A549 (cell line): ENCODE data around the gene PRAME. TPM values are rescaled to one million over a fixed set of nuclear protein-coding genes. Genes with fewer than 3 reads are reported as not detected.

Experiments used
- ATAC-seq, 2 experiments: fragments of 200-7000 bp in 1 of 2; fragments of >200 bp in 1 of 2; cut with Nextera tagmentation in 1 of 2; cut with Tn5 transposase in 1 of 2; 3 replicates each; pipeline versions ENCODE4 v1.8.0 to v1.9.1; 2018 to 2020; ENCODE audit warnings: mild to moderate bottlenecking in 1 of 2, moderate library complexity in 1 of 2
- CTCF ChIA-PET: fragments of 300-600 bp; sonication (Branson Sonifier 250); formaldehyde crosslinking; extraction: SDS; loops from one replicate; lab custom pipeline; 2021; ENCODE audit warnings: antibody characterized with exemption, inconsistent platforms; lab: Yijun Ruan, JAX
- POLR2A ChIA-PET: fragments of 350-600 bp; formaldehyde crosslinking; extraction: SDS; loops from one replicate; lab custom pipeline; 2021; ENCODE audit warnings: antibody characterized with exemption, inconsistent platforms; lab: Yijun Ruan, JAX
- DNase-seq, 2 experiments: peaks; one replicate each; pipeline versions ENCODE4 v3.0.0 to v3.0.0-alpha.2; 2011 to 2016; ENCODE audit warnings: low read depth in 1 of 2, low spot score in 1 of 2
- FAIRE-seq: peaks from 2 replicates; lab custom pipeline; 2011; peaks lifted over from hg19 to GRCh38; lab: Jason Lieb, UNC
- H3K27ac ChIP-seq, 2 experiments: fragments of >200 bp; sonication (Bioruptor Twin); formaldehyde crosslinking; 3 replicates each; pipeline ENCODE4 v1.5.1; 2016 to 2017
- H3K4me1 ChIP-seq: fragments of >200 bp; sonication (Bioruptor Twin); formaldehyde crosslinking; 3 replicates; pipeline ENCODE4 v1.6.1; 2016
- H3K4me2 ChIP-seq: fragments of >200 bp; sonication (Bioruptor Twin); formaldehyde crosslinking; 3 replicates; pipeline ENCODE4 v1.6.1; 2016
- H3K4me3 ChIP-seq: fragments of >200 bp; sonication (Bioruptor Twin); formaldehyde crosslinking; 3 replicates; pipeline ENCODE4 v1.5.1; 2016
- H3K9me3 ChIP-seq: fragments of >200 bp; sonication (Bioruptor Twin); formaldehyde crosslinking; 3 replicates; pipeline ENCODE4 v1.6.1; 2016
- ATOH8 ChIP-seq: fragments of 250-450 bp; sonication (Bioruptor Pico); IDR thresholded peaks from 2 replicates; pipeline ENCODE4 v1.5.0; 2020; ENCODE audit warnings: low read depth, mild to moderate bottlenecking, moderate library complexity
- E2F6 ChIP-seq: IDR thresholded peaks from 2 replicates; pipeline ENCODE4 v1.6.1; 2012; ENCODE audit warnings: low read depth, borderline replicate concordance
- FOSB ChIP-seq: fragments of 250-450 bp; sonication (Bioruptor Pico); IDR thresholded peaks from 2 replicates; pipeline ENCODE4 v1.5.0; 2020; ENCODE audit warnings: mild to moderate bottlenecking, moderate library complexity
- FOXS1 ChIP-seq: fragments of 250-450 bp; sonication (Bioruptor Pico); IDR thresholded peaks from 2 replicates; pipeline ENCODE4 v1.5.0; 2020; ENCODE audit warnings: mild to moderate bottlenecking, moderate library complexity
- HES2 ChIP-seq: fragments of >200 bp; sonication (Bioruptor Twin); formaldehyde crosslinking; IDR thresholded peaks from 2 replicates; pipeline ENCODE4 v1.6.1; 2016
- JUN ChIP-seq, 2 experiments: fragments of >200 bp; sonication (Bioruptor Twin); formaldehyde crosslinking; IDR thresholded peaks; 2 replicates in 1 of 2; 3 replicates in 1 of 2; pipeline ENCODE4 v1.6.1; 2016 to 2017
- NPAS2 ChIP-seq: fragments of 250-450 bp; sonication (Bioruptor Pico); IDR thresholded peaks from 2 replicates; pipeline ENCODE4 v1.8.0; 2022; ENCODE audit warnings: mild to moderate bottlenecking, moderate library complexity, borderline replicate concordance
- PBX3 ChIP-seq: IDR thresholded peaks from 2 replicates; pipeline ENCODE4 v1.6.1; 2012
- POLR2AphosphoS2 ChIP-seq: conservative IDR thresholded peaks from 2 replicates; pipeline ENCODE4 v1.6.1; 2012; ENCODE audit warnings: low read length, improper control_type of control experiment, inconsistent platforms
- RFX5 ChIP-seq: fragments of 450-650 bp; IDR thresholded peaks from 2 replicates; pipeline ENCODE4 v1.7.1; 2014; ENCODE audit warnings: antibody characterized with exemption, mild to moderate bottlenecking, moderate library complexity
- RNF2 ChIP-seq: fragments of 200-600 bp; sonication (generic); IDR thresholded peaks from 2 replicates; pipeline ENCODE4 v1.6.1; 2016; ENCODE audit warnings: low read depth, mild to moderate bottlenecking, antibody characterized with exemption, moderate library complexity, borderline replicate concordance
- TFCP2L1 ChIP-seq: fragments of 250-450 bp; sonication (Bioruptor Pico); IDR thresholded peaks from 2 replicates; pipeline ENCODE4 v1.5.0; 2021; ENCODE audit warnings: mild to moderate bottlenecking
- ZFP36 ChIP-seq: fragments of 450-650 bp; IDR thresholded peaks from 2 replicates; pipeline ENCODE4 v1.6.1; 2014; ENCODE audit warnings: borderline replicate concordance; ENCODE audit not compliant: partially characterized antibody
- ZNF302 ChIP-seq: fragments of 250-450 bp; sonication (Bioruptor Pico); IDR thresholded peaks from 2 replicates; pipeline ENCODE4 v1.9.0; 2021; ENCODE audit warnings: inconsistent platforms, mild to moderate bottlenecking, moderate library complexity
- WGBS: methylation state at CpG from one replicate; pipeline ENCODE4 v1.1.6; 2017; ENCODE audit errors: missing lambda C conversion rate; 5-methylcytosine and 5-hydroxymethylcytosine counted together
- polyA plus RNA-seq, 4 experiments: library from polyadenylated mRNA; depleted of rRNA in 3 of 4; stranded (reverse); fragments of >200 nt; fragmentation: RNase III in 1 of 4; extraction: RNeasy Plus Mini Kit Qiagen cat#74134 plus additional on column Dnase treatment in 1 of 4; gene quantifications; 2 replicates in 3 of 4; 3 replicates in 1 of 4; pipeline ENCODE4 v1.2.3, GENCODE V29; 2011 to 2017
- TF ChIP-seq, protein P1 (sequence below): fragments of 250-450 bp; sonication (Bioruptor Pico); IDR thresholded peaks from 2 replicates; pipeline ENCODE4 v1.5.0; 2021; ENCODE audit warnings: mild to moderate bottlenecking, moderate library complexity, borderline replicate concordance
- TF ChIP-seq, protein P2 (sequence below): fragments of 200-600 bp; sonication (generic); IDR thresholded peaks from 2 replicates; pipeline ENCODE4 v1.6.1; 2016; ENCODE audit warnings: antibody characterized with exemption, mild to moderate bottlenecking, moderate library complexity
- TF ChIP-seq, protein P3 (sequence below): fragments of 450-650 bp; IDR thresholded peaks from 2 replicates; pipeline ENCODE4 v1.6.1; 2014; ENCODE audit warnings: antibody characterized with exemption

Gene PRAME
- polyA plus RNA-seq, 2 of the 4 experiments (the other 2 are of a cell fraction), result 130 to 173 TPM

DNA sequence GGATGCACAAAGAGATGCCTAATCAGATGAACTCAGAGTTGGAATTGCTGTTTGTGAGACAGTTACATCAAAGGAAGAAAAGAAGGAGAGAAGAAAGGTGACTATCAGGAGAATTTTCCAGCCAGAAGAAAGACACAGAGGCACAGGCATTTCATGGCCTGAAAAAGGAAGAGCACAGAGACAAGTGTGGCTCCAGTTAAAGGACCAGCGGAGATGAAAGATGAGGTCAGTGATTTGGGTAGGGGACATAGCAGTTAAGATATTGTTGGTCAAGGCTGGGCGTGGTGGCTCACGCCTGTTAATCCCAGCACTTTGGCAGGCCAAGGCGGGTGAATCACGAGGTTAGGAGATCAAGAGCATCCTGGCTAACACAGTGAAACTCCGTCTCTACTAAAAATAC is 35.6 kb downstream of the PRAME start:
- ChIA-PET CTCF (no interaction called here), POLR2A (no interaction called here)
- H3K27ac ChIP-seq, result no peak overlapping the region
- no peak for FAIRE-seq
- ATAC-seq, result no peak
- no peak overlapping the region for H3K4me3 ChIP-seq
- no peaks in the 10 kb centered on the region for H3K9me3 ChIP-seq
- TF ChIP-seq JUN (IDR thresholded peaks at IDR 0.05) (no peak), ATOH8 (no peak), ZFP36 (no peak), ZNF302 (CRISPR knock-in tag) (no peak), E2F6 (no peak), NPAS2 (CRISPR knock-in tag) (no peak), FOXS1 (CRISPR knock-in tag) (no peak), RFX5 (no peak), FOSB (CRISPR knock-in tag) (no peak), HES2 (no peak), RNF2 (no peak), TFCP2L1 (CRISPR knock-in tag) (no peak), PBX3 (no peak), POLR2AphosphoS2 (no peak)
- TF ChIP-seq, protein P1, sequence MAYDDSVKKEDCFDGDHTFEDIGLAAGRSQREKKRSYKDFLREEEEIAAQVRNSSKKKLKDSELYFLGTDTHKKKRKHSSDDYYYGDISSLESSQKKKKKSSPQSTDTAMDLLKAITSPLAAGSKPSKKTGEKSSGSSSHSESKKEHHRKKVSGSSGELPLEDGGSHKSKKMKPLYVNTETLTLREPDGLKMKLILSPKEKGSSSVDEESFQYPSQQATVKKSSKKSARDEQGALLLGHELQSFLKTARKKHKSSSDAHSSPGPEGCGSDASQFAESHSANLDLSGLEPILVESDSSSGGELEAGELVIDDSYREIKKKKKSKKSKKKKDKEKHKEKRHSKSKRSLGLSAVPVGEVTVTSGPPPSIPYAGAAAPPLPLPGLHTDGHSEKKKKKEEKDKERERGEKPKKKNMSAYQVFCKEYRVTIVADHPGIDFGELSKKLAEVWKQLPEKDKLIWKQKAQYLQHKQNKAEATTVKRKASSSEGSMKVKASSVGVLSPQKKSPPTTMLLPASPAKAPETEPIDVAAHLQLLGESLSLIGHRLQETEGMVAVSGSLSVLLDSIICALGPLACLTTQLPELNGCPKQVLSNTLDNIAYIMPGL, result no peak
- TF ChIP-seq, protein P2, sequence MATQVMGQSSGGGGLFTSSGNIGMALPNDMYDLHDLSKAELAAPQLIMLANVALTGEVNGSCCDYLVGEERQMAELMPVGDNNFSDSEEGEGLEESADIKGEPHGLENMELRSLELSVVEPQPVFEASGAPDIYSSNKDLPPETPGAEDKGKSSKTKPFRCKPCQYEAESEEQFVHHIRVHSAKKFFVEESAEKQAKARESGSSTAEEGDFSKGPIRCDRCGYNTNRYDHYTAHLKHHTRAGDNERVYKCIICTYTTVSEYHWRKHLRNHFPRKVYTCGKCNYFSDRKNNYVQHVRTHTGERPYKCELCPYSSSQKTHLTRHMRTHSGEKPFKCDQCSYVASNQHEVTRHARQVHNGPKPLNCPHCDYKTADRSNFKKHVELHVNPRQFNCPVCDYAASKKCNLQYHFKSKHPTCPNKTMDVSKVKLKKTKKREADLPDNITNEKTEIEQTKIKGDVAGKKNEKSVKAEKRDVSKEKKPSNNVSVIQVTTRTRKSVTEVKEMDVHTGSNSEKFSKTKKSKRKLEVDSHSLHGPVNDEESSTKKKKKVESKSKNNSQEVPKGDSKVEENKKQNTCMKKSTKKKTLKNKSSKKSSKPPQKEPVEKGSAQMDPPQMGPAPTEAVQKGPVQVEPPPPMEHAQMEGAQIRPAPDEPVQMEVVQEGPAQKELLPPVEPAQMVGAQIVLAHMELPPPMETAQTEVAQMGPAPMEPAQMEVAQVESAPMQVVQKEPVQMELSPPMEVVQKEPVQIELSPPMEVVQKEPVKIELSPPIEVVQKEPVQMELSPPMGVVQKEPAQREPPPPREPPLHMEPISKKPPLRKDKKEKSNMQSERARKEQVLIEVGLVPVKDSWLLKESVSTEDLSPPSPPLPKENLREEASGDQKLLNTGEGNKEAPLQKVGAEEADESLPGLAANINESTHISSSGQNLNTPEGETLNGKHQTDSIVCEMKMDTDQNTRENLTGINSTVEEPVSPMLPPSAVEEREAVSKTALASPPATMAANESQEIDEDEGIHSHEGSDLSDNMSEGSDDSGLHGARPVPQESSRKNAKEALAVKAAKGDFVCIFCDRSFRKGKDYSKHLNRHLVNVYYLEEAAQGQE, result no peak
- TF ChIP-seq, protein P3, sequence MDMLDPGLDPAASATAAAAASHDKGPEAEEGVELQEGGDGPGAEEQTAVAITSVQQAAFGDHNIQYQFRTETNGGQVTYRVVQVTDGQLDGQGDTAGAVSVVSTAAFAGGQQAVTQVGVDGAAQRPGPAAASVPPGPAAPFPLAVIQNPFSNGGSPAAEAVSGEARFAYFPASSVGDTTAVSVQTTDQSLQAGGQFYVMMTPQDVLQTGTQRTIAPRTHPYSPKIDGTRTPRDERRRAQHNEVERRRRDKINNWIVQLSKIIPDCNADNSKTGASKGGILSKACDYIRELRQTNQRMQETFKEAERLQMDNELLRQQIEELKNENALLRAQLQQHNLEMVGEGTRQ, result no peak
- TF ChIP-seq, all 56 proteins: peak for 0
- DNase-seq, result no peak
- Histone ChIP-seq H3K4me1 (peaks cover 9% of the 10 kb centered on the region; the same call in 2 of the 3 replicates), H3K4me2 (no peak overlapping the region)
- 74% methylated on average over 6 of the region's 6 CpGs for WGBS
